SIG-M5 (cell line): Measurements from ENCODE around the gene HEPACAM2.

Experiments used
- DNase-seq: peaks from one replicate; lab custom pipeline; 2025; lab: John Stamatoyannopoulos, UW

HEPACAM2 gene

GRCh38 chr7:93226310-93226709, at the start of gene HEPACAM2:
HEPACAM2 (minus strand) TSS chr7:93226469.
- DNase-seq: no peak

DNA sequence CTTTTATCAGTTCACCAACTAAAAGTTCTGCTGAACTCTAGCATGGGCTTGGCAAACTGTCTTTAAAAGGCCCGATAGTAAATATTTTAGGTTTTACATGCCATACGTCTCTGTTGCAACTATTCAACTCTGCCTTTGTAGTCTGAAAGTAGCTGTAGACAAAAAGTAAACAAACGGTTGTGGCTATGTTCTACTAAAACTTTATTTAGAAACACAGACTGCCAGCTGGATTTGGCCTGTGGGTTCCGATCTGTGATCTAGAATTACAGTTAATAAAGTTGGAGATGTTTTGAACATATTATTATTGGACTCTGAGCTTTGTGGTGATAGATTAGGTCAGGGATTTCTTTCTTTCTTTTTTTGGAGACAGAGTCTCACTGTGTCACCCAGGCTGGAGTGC, 39.0 kb upstream of the HEPACAM2 start:
- DNase-seq: no peak

GRCh38 chr7:93262535-93262934, 36.3 kb upstream of the HEPACAM2 start:
- no peak for DNase-seq

GRCh38 chr7:93258661-93259060, 32.4 kb upstream of the HEPACAM2 start:
- no peak for DNase-seq

- no peak for DNase-seq
These were observed 23.4 kb upstream of the HEPACAM2 start for GRCh38 chr7:93249491-93250148.

GRCh38 chr7:93245525-93246432, 19.5 kb upstream of the HEPACAM2 start:
- no peak for DNase-seq

DNA sequence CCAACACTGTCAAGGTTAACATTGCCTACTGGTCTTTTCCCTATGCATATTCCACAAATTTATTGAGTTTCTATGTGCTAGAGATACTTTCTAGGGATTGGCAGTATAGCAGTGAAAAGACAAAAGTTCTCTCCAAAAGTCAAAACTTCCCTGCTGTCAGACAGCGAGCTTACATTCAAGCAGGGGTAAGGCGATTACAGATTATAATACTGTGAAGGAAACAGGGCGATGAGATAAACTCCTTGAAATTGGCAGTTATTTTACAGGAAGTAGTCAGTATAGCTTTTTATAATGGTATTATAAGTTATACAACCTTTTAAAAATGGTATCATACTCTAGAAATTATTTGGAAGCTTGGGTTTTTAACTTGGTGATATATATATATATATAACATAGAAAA, 15.8 kb upstream of the HEPACAM2 start:
- no peak for DNase-seq

DNA sequence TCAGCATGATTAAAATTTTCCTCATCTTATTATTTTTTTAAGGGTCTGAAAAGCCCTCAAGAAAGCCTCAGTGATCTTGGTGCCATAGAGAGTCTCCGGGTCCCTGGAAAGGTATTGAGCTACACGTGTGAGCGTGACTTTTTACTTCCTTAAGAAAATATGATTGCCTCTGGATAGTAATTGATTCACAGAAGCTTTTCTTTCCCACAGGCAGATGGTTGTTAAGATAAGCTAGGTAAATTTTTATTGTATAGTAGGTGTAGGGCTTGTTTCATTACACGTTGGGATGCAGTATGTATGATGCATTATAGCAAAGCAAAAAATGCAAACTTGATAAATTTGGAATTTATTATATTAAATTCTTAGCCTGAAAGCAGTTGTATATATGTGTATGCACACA, 13.6 kb upstream of the HEPACAM2 start:
- DNase-seq: no peak

DNA sequence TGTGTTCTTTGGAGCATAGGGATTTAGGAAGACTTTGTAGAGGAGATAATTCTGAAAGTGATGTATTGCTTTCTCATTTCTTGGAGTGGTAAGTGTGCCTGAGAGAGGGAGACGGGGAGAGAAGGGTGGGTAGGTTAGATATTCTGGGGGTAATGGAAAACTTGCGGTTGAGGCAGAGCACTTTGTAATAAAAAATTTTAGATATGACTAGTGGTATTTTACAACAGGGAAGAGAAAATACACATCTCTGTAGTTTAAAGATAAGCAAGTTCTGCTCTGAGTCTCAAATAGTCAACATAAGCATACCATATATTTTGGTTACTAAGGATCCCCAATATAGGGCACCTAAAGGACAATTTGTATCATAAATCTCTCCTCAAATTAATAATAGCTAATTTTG, 12.5 kb upstream of the HEPACAM2 start:
- DNase-seq: no peak

DNA sequence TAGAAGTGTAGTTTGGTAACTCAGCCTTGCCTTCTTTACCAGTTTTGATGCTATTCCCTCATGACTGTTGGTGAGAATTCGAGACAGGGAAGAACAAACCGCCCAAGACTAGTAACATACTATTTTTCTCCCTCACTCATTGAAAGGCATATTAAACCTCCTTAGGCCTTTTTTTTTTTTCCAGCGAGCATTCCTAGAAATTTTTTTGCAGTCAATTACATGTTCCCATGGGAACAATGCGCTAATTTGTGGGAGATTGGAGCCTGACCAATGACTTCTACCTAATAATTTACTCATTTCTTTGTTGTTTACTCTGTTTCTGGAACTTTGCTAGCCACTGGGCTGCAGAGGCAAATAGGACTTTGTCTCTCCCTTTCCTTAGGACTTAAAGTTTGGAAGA, 11.9 kb upstream of the HEPACAM2 start:
- no peak for DNase-seq

GRCh38 chr7:93235541-93235940, 9.3 kb upstream of the HEPACAM2 start:
- DNase-seq: no peak

DNA sequence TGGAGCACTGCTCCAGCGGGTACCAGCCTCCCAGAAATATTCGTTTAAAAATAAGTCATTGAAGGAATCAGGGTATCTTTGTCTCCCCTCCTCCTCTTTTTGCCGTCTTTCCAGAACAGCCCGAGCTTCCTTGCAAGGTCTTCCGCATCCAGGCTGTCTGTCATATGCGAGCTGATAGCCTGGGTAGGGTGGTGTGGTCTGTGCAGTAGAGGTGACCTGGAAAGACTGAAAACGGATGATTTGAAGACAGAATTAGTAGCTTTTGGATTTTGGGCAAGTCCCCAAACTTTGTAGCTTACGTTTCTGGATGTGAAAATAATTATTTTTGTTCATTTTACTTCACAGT, 6.4 kb upstream of the HEPACAM2 start:
- no peak for DNase-seq

GRCh38 chr7:93231799-93232672, 5.8 kb upstream of the HEPACAM2 start, which contains the start of gene VPS50:
VPS50 (plus strand) TSS chr7:93232366; CDS start chr7:93232468, 102 bp downstream.
- peak; percentile 84 for DNase-seq

DNA sequence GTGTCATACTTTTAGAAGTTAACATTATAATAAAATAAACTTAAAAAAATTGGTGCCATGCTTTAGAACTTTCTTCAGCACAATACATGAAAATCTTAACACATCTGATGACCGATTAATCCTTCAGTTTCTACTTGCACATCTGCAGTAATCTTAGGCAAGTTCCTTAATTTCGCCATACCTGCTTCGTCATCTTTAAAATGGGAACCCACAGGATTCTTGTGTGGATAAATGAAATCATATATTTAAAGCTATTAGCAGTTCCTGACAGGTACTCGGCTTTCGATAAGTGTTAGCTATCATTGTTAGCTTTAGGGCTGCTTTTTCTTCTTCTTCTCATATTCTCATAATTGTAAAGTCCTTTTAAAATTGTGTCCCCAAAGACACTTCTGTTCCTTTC, 5.0 kb upstream of the HEPACAM2 start:
- no peak for DNase-seq

DNA sequence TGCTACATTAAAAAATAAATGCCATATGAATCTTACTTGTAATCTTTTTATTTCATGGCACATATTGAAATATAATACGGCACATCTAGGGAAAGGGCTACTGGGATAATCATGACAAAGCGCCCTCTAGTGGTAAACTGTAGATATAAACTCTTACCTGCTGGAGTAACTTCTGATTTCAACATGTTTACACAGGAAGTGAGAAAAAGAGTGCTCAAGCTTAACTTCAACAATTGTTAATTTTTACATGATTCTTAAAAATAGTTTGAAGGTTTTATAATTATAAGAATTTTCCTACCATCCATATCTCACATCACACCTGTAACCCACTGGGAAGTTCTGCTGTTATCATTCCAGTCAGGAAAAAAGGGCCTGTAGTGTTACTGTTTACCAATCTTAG, 2.0 kb upstream of the HEPACAM2 start:
- DNase-seq: peak; percentile 28

DNA sequence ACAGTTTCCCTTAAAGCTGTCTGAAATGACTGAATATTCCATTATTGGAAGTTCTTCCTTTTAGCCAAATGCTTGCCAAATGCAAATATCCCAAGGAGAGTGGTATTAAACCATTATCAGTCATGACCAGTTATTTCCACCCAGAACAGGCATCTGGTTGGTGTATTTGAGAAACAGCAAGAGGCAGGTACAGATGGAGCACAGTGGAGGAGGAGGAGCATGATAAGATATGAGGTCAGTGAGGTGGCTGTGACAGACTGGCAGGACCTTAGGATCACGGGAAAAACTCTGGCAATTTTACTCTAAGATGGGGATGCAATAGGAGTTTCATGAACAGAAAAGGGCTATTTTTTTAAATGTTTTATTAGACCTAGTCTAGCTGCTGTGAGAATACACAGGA, 6.4 kb downstream of the HEPACAM2 start:
- DNase-seq: no peak

DNA sequence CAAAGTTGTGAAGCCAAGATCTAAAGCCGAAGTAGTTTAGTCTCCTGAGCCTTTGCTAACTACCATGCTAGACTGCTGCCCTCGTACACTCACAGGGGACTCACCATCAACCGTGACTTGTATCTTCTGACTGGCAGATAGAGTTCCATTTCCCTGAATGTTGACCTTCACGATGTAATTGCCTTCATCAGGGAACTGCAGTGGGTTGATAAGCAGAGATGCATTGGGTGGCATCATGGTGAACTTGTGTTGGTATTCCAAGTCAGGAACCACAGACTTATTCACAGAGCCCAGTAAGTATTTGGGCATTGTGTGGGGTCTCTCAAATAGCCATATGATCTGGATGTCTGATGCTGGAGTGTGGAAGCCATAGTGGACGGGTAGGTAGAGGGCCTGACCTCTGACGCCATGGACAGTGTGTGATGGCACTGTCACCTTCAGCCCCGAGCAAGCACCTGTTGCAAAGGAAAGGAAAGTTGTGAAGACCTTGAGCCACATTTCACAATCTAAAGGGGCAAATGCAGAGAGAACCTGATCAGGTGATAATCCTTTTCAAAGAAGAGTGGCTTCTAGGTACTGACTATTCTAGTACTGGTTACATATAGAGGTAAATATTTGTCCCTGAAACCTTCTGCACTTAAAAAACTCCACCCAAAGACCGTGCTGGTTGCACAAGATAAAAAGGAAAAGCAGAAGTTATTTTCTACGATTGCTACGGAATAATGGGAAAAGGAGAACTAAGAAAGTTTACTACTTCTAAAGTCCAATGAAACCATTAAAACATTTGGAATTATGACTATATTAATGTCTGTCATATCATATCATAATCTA, 7.1 kb downstream of the HEPACAM2 start:
- no peak for DNase-seq

- no peak for DNase-seq
These were observed 13.4 kb downstream of the HEPACAM2 start for GRCh38 chr7:93212881-93213280.

DNA sequence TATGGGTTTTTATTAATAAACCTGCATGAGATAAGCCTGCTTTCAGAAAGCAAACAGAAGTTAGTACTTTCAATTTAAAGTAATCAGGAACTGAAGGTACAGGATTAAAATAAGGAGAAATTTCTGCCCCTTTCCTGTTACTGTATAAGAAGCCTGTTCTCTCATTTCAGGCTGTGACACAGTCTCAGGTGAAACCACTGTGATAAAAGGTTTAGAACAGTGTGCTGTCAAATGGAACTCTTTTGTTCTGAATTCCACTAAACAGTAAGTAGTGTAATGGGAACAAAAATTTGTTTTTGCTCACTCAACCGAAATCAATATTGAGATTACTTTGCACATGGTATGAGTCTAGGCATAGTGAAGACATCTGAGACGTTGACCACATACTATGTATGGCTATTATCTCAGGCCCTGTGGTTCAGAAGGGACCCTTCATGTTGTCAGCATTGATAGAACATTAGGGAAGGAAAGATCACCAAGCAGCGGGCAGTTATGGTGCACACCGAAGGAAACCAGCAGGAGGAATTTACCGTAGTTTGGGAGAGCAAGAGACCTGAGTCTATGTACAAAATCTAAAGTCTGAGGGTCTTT, 14.9 kb downstream of the HEPACAM2 start:
- no peak for DNase-seq

GRCh38 chr7:93205046-93205445, 21.2 kb downstream of the HEPACAM2 start:
- no peak for DNase-seq

GRCh38 chr7:93203496-93203895, 22.8 kb downstream of the HEPACAM2 start:
- DNase-seq: no peak
